NB4 (cell line): ENCODE measurements around the gene BCAT1.

ENCODE experiments used
- DNase-seq: peaks from one replicate; pipeline ENCODE4 v3.0.0; 2010; ENCODE audit warnings: low read depth
- H3K4me3 ChIP-seq: one replicate; pipeline ENCODE4 v1.5.1; 2011; ENCODE audit warnings: mild to moderate bottlenecking, low read depth, low read length, moderate library complexity
- MYC ChIP-seq: IDR thresholded peaks from 2 replicates; pipeline ENCODE4 v1.6.1; 2011; ENCODE audit warnings: low read depth, low read length
- POLR2A ChIP-seq: IDR thresholded peaks from 2 replicates; pipeline ENCODE4 v1.6.1; 2011; ENCODE audit warnings: mild to moderate bottlenecking; ENCODE audit not compliant: insufficient read length; ENCODE audit errors: extremely low read depth
- TF ChIP-seq, protein P1 (sequence below): IDR thresholded peaks from 2 replicates; pipeline ENCODE4 v1.6.1; 2011; ENCODE audit warnings: low read depth, low read length
- TF ChIP-seq, protein P2 (sequence below): IDR thresholded peaks from one replicate; pipeline ENCODE4 v1.5.1; 2012; ENCODE audit warnings: low read depth, low read length

BCAT1 gene

DNA sequence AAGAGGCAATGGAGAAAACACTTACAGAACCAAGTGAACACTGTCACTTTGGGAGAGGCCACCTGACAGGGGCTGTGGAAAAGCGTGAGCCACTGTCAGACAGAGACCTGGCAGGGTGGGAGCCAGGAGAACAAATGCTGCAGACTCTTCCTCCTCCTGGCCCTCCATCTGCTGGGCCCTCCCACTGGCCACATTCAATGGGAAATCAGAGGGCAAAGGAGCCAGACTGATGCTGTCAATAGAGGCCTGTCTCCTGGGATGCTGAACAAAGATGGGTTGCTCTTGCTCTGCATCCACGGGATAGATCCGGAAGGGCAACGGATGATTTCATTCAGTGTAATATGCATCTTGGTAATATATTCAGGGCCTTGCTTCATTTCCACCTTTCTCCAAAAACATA lies 44.9 kb upstream of the BCAT1 start:
- no peak for DNase-seq
- TF ChIP-seq MYC (no peak), POLR2A (no peak)
- TF ChIP-seq, protein P1, sequence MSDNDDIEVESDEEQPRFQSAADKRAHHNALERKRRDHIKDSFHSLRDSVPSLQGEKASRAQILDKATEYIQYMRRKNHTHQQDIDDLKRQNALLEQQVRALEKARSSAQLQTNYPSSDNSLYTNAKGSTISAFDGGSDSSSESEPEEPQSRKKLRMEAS = no peak
- TF ChIP-seq, protein P2, sequence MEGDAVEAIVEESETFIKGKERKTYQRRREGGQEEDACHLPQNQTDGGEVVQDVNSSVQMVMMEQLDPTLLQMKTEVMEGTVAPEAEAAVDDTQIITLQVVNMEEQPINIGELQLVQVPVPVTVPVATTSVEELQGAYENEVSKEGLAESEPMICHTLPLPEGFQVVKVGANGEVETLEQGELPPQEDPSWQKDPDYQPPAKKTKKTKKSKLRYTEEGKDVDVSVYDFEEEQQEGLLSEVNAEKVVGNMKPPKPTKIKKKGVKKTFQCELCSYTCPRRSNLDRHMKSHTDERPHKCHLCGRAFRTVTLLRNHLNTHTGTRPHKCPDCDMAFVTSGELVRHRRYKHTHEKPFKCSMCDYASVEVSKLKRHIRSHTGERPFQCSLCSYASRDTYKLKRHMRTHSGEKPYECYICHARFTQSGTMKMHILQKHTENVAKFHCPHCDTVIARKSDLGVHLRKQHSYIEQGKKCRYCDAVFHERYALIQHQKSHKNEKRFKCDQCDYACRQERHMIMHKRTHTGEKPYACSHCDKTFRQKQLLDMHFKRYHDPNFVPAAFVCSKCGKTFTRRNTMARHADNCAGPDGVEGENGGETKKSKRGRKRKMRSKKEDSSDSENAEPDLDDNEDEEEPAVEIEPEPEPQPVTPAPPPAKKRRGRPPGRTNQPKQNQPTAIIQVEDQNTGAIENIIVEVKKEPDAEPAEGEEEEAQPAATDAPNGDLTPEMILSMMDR = no peak
- no peak overlapping the region for H3K4me3 ChIP-seq

DNA sequence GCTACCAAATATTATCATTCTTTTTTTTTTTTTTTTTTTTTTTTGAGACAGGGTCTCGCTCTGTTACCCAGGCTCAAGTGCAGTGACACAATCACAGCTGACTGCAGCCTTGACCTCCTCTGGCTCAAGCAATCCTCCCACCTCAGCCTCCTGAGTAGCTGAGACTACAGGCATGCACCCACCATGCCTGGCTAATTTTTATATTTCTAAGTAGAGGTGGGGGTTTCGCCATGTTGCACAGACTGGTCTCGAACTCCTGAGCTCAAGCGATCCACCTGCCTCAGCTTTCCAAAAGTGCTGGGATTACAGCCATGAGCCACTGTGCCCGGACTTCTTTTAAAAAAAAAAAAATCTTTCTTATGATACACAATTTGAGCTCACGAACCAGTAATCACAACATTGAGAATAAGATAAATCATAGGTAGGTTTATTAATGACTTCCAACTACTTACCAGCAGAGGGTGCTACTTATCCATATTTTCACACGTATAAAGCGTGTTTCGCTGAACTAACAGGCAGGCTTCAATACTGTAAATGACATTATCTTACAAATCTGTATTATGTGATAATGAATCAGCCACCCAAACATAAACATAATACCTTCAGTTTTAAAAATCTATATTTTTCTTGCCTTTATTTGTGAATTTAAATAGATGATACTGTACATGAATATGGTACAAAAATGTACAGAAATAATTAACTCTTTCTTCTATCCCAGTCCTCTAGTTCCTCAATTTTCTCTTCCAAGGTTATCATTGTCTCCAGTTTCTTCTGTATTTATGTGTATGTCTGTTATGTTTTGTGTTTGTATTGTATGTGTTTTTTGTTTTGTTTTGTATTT lies 42.5 kb upstream of the BCAT1 start:
- no peak overlapping the region for H3K4me3 ChIP-seq
- DNase-seq = peak; percentile 87
- TF ChIP-seq POLR2A (no peak), MYC (peak; percentile 77)
- TF ChIP-seq, protein P2 = peak; percentile 32
- TF ChIP-seq, protein P1 = peak; percentile 87

DNA sequence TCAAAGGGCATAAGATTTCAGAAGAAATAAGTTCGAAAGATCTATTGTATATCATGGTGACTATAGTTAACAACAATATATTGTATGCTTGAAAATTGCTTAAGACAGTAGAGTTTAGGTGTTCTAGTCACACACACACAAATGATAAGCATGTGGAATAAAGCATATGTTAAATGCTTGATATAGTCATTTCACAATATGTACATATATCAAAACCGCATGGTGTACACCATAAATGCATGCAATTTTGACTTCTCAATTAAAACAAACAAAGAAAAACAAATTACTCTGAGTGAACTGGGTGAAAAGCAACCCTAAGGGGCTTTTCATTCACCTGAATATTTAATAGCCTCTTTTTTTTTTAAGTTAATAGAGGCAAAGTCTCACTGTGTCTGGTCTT lies 40.3 kb upstream of the BCAT1 start:
- TF ChIP-seq POLR2A (no peak), MYC (no peak)
- TF ChIP-seq, protein P1 = no peak
- TF ChIP-seq, protein P2 = no peak
- DNase-seq = no peak
- H3K4me3 ChIP-seq = no peak overlapping the region

DNA sequence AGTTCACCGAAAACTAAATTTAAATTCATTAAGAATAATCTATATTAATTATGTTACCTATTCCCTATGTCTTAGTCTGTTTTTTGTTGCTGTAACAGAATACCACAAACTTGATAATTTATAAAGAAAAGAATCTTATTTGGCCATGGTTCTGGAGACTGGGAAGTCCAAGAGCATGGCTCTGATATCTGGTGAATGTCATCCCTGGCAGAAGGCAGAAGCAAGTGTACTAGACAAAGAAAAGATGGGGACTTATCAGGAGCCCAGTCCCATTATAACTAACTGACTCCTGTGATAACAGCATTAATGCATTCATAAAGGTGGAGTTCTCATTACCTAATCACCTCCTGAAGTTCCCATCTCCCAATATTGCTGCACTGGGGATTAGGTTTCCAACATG lies 33.3 kb upstream of the BCAT1 start:
- DNase-seq = no peak
- TF ChIP-seq, protein P1 = no peak
- no peak for TF ChIP-seq MYC
- TF ChIP-seq, protein P2 = no peak
- TF ChIP-seq POLR2A = no peak
- H3K4me3 ChIP-seq = no peak overlapping the region

DNA sequence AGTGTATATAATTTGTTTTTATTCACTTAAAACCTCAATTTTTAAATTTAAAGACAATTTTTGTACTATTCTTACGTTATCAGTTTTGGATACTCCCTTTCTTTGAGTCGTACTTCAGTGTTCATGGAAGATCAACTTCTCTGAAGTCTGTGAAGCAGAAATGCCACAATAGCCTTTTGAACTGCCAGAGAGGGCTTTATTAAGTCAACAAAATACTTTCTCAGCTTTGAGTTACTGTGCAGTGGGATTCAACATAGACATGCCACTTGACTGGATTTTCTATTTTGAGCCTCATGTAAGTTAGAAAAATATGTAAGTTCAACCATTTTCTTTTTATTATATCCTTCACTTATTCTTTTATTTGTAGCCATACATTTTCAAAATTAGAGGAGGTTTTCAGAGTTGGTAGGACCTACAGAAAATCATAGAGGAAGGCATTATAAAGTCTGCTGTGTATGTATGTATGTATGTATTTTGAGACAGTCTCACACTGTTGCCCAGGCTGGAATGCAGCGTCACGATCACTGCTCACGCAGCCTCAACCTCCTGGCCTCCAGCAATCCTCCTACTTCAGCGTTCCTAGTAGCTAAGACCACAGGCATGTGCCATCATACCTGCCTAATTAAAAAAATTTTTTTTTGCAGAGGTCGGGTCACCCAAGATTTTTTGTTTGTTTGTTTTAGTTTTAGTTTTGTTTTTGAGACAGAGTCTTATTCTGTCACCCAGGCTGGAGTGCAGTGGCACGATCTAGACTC lies 31.3 kb upstream of the BCAT1 start:
- DNase-seq = no peak
- H3K4me3 ChIP-seq = no peak overlapping the region
- TF ChIP-seq, protein P1 = no peak
- TF ChIP-seq, protein P2 = no peak
- TF ChIP-seq POLR2A (no peak), MYC (no peak)
